GM12874 (cell line): ENCODE data around the gene NOD2.

ENCODE experiments used
- CTCF ChIP-seq: IDR thresholded peaks from 2 replicates; pipeline ENCODE4 v1.5.1; 2011; ENCODE audit warnings: low read depth, mild to moderate bottlenecking, control low read depth, low read length, moderate library complexity; ENCODE audit not compliant: insufficient read depth

Gene NOD2

GRCh38 chr16:50679676-50680555, 13.5 kb upstream of the NOD2 start:
- no peak for TF ChIP-seq CTCF

GRCh38 chr16:50680556-50680893, 12.9 kb upstream of the NOD2 start:
- no peak for TF ChIP-seq CTCF

- no peak for TF ChIP-seq CTCF
These were observed 12.2 kb upstream of the NOD2 start, which contains the start of gene SNX20 for GRCh38 chr16:50681021-50681885. Gene SNX20 (minus strand): TSS chr16:50681312. CDS start chr16:50677526, 3,786 bp downstream.

GRCh38 chr16:50683689-50684374, 9.6 kb upstream of the NOD2 start:
- no peak for TF ChIP-seq CTCF

GRCh38 chr16:50684823-50685461, 8.5 kb upstream of the NOD2 start:
- TF ChIP-seq CTCF: no peak

GRCh38 chr16:50685462-50686063, 7.8 kb upstream of the NOD2 start:
- TF ChIP-seq CTCF: no peak

- no peak for TF ChIP-seq CTCF
These were observed 5.3 kb upstream of the NOD2 start for GRCh38 chr16:50688083-50688482.
